ENCODE results near the gene TRDN. TPM values are rescaled to one million over a fixed set of nuclear protein-coding genes. Genes with fewer than 3 reads are reported as not detected.

Gene TRDN
- total RNA-seq, 1 donor from 2014 or later: 0.06 TPM

GRCh38 chr6:123295672-123296071 lies 341.1 kb downstream of the TRDN start:
- Histone ChIP-seq H3K79me2 (ENCODE audit: low read depth) (no peaks in the 10 kb centered on the region), H3K9me3 (ENCODE audit: low read depth) (no peaks in the 10 kb centered on the region), H4K20me1 (ENCODE audit: low read depth) (no peaks in the 10 kb centered on the region), H2AFZ (replicated peaks) (no peak overlapping the region), H3K4me1 (no peaks in the 10 kb centered on the region), H3K4me3 (no peak overlapping the region), H3F3A (ENCODE audit: low read depth) (no peaks in the 10 kb centered on the region), H3K36me3 (no peaks in the 10 kb centered on the region), H3K4me2 (no peak overlapping the region), H3K27me3 (peaks cover 5% of the 10 kb centered on the region), H3K9ac (no peak overlapping the region), H3K27ac (no peak overlapping the region)
- no peak overlapping the region for H3K4me3 Mint-ChIP-seq
- H3K9me3 Mint-ChIP-seq: no peaks in the 10 kb centered on the region
- no peak overlapping the region for H3K27ac Mint-ChIP-seq
- no peaks in the 10 kb centered on the region for H3K4me1 Mint-ChIP-seq
- H3K36me3 Mint-ChIP-seq: no peaks in the 10 kb centered on the region
- no peak for DNase-seq (ENCODE audit: low spot score)
- H3K27me3 Mint-ChIP-seq (ENCODE audit: insufficient read depth, low read depth): no peaks in the 10 kb centered on the region
- TF ChIP-seq EZH2 (IDR thresholded peaks at IDR 0.05) (no peak), EZH2phosphoT487 (IDR thresholded peaks at IDR 0.05) (no peak)
- TF ChIP-seq, protein P1, sequence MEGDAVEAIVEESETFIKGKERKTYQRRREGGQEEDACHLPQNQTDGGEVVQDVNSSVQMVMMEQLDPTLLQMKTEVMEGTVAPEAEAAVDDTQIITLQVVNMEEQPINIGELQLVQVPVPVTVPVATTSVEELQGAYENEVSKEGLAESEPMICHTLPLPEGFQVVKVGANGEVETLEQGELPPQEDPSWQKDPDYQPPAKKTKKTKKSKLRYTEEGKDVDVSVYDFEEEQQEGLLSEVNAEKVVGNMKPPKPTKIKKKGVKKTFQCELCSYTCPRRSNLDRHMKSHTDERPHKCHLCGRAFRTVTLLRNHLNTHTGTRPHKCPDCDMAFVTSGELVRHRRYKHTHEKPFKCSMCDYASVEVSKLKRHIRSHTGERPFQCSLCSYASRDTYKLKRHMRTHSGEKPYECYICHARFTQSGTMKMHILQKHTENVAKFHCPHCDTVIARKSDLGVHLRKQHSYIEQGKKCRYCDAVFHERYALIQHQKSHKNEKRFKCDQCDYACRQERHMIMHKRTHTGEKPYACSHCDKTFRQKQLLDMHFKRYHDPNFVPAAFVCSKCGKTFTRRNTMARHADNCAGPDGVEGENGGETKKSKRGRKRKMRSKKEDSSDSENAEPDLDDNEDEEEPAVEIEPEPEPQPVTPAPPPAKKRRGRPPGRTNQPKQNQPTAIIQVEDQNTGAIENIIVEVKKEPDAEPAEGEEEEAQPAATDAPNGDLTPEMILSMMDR (IDR thresholded peaks at IDR 0.05): no peak

GRCh38 chr6:123295181-123295580 lies 341.6 kb downstream of the TRDN start:
- H3K4me1 Mint-ChIP-seq: no peaks in the 10 kb centered on the region
- Histone ChIP-seq H3K9ac (no peak overlapping the region), H3K79me2 (ENCODE audit: low read depth) (no peaks in the 10 kb centered on the region), H3K27ac (no peak overlapping the region), H3K9me3 (ENCODE audit: low read depth) (no peaks in the 10 kb centered on the region), H3K4me1 (no peaks in the 10 kb centered on the region), H3K4me3 (no peak overlapping the region), H3K4me2 (no peak overlapping the region), H3K36me3 (no peaks in the 10 kb centered on the region), H2AFZ (replicated peaks) (no peak overlapping the region), H3K27me3 (peaks cover 5% of the 10 kb centered on the region), H4K20me1 (ENCODE audit: low read depth) (no peaks in the 10 kb centered on the region), H3F3A (ENCODE audit: low read depth) (no peaks in the 10 kb centered on the region)
- H3K9me3 Mint-ChIP-seq: no peaks in the 10 kb centered on the region
- no peak for TF ChIP-seq EZH2phosphoT487 (IDR thresholded peaks at IDR 0.05)
- no peaks in the 10 kb centered on the region for H3K27me3 Mint-ChIP-seq (ENCODE audit: insufficient read depth, low read depth)
- H3K4me3 Mint-ChIP-seq: no peak overlapping the region
- no peak for DNase-seq (ENCODE audit: low spot score)
- no peak overlapping the region for H3K27ac Mint-ChIP-seq
- H3K36me3 Mint-ChIP-seq: no peaks in the 10 kb centered on the region

GRCh38 chr6:123288649-123289048 lies 348.1 kb downstream of the TRDN start:
- no peak for DNase-seq (ENCODE audit: low spot score)
- no peaks in the 10 kb centered on the region for H3F3A ChIP-seq (ENCODE audit: low read depth)
- no peaks in the 10 kb centered on the region for H3K79me2 ChIP-seq (ENCODE audit: low read depth)
- Mint-ChIP-seq H3K4me1 (peaks cover 3% of the 10 kb centered on the region), H3K9me3 (peaks cover 2% of the 10 kb centered on the region), H3K27ac (no peak overlapping the region), H3K27me3 (ENCODE audit: insufficient read depth, low read depth) (peaks cover 2% of the 10 kb centered on the region), H3K36me3 (no peaks in the 10 kb centered on the region), H3K4me3 (no peak overlapping the region)
- H3K4me2 ChIP-seq: no peak overlapping the region
- no peaks in the 10 kb centered on the region for H4K20me1 ChIP-seq (ENCODE audit: low read depth)
- H3K36me3 ChIP-seq: no peaks in the 10 kb centered on the region
- no peak overlapping the region for H3K9ac ChIP-seq
- no peaks in the 10 kb centered on the region for H3K27me3 ChIP-seq
- no peak overlapping the region for H3K4me3 ChIP-seq
- H3K4me1 ChIP-seq: no peaks in the 10 kb centered on the region
- H2AFZ ChIP-seq (replicated peaks): no peak overlapping the region
- TF ChIP-seq EZH2 (IDR thresholded peaks at IDR 0.05) (no peak), EZH2phosphoT487 (IDR thresholded peaks at IDR 0.05) (no peak)
- TF ChIP-seq, protein P1 (IDR thresholded peaks at IDR 0.05): no peak
- no peak overlapping the region for H3K27ac ChIP-seq
- H3K9me3 ChIP-seq (ENCODE audit: low read depth): no peaks in the 10 kb centered on the region

- Mint-ChIP-seq H3K4me1 (peaks cover 5% of the 10 kb centered on the region), H3K27ac (no peak overlapping the region), H3K9me3 (no peaks in the 10 kb centered on the region), H3K36me3 (no peaks in the 10 kb centered on the region), H3K27me3 (ENCODE audit: insufficient read depth, low read depth) (no peaks in the 10 kb centered on the region), H3K4me3 (no peak overlapping the region)
- H3K79me2 ChIP-seq (ENCODE audit: low read depth): no peaks in the 10 kb centered on the region
- no peak overlapping the region for H3K4me3 ChIP-seq
- H2AFZ ChIP-seq (replicated peaks): no peak overlapping the region
- no peak overlapping the region for H3K27ac ChIP-seq
- peak; percentile 56 for DNase-seq (ENCODE audit: low spot score)
- H3K9me3 ChIP-seq (ENCODE audit: low read depth): no peaks in the 10 kb centered on the region
- TF ChIP-seq EZH2phosphoT487 (IDR thresholded peaks at IDR 0.05) (no peak), EZH2 (IDR thresholded peaks at IDR 0.05) (no peak)
- TF ChIP-seq, protein P1 (IDR thresholded peaks at IDR 0.05): no peak
- no peaks in the 10 kb centered on the region for H4K20me1 ChIP-seq (ENCODE audit: low read depth)
- H3K4me2 ChIP-seq: no peak overlapping the region
- H3K4me1 ChIP-seq: peaks cover 5% of the 10 kb centered on the region
- peaks cover 11% of the 10 kb centered on the region for H3F3A ChIP-seq (ENCODE audit: low read depth)
- H3K36me3 ChIP-seq: no peaks in the 10 kb centered on the region
- H3K9ac ChIP-seq: no peak overlapping the region
- no peaks in the 10 kb centered on the region for H3K27me3 ChIP-seq
These were observed 360.2 kb downstream of the TRDN start for GRCh38 chr6:123276546-123276980.
